ENCODE measurements around the gene PPP1R3D.

DNA sequence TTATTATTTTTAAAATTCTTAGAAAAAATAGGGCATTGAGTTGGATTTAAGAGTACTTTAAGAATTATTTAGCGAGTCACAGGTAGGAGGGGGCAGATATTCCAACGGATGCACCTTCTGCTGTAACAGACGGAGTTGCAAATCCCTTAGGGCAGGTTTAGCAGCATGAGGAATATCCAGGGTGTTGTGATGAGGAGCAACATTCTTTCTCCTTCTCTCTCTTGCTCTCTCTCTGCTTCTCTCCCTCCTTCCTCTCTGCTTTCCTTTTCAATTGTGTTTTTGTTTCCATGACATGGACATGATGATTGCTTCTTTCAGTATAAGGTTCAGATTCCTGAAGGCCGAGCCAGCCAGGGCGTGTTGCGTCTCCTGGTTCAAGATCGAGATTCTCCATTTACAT is 47.0 kb upstream of the PPP1R3D start:
- TF ChIP-seq, protein P1, sequence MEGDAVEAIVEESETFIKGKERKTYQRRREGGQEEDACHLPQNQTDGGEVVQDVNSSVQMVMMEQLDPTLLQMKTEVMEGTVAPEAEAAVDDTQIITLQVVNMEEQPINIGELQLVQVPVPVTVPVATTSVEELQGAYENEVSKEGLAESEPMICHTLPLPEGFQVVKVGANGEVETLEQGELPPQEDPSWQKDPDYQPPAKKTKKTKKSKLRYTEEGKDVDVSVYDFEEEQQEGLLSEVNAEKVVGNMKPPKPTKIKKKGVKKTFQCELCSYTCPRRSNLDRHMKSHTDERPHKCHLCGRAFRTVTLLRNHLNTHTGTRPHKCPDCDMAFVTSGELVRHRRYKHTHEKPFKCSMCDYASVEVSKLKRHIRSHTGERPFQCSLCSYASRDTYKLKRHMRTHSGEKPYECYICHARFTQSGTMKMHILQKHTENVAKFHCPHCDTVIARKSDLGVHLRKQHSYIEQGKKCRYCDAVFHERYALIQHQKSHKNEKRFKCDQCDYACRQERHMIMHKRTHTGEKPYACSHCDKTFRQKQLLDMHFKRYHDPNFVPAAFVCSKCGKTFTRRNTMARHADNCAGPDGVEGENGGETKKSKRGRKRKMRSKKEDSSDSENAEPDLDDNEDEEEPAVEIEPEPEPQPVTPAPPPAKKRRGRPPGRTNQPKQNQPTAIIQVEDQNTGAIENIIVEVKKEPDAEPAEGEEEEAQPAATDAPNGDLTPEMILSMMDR (IDR thresholded peaks at IDR 0.05): no peak
- no peak for TF ChIP-seq POLR2A (IDR thresholded peaks at IDR 0.05)
- no peak for TF ChIP-seq EP300 (IDR thresholded peaks at IDR 0.05)

Measured in ovary (tissue), 3 donors.